Measurements from ENCODE around the gene SEPTIN2.

Gene SEPTIN2

GRCh38 chr2:241358470-241358869, 42.7 kb downstream of the SEPTIN2 start:
- FAIRE-seq, result no peak
- no peak for DNase-seq (ENCODE audit: insufficient read length, low spot score)
- TF ChIP-seq, protein P1, sequence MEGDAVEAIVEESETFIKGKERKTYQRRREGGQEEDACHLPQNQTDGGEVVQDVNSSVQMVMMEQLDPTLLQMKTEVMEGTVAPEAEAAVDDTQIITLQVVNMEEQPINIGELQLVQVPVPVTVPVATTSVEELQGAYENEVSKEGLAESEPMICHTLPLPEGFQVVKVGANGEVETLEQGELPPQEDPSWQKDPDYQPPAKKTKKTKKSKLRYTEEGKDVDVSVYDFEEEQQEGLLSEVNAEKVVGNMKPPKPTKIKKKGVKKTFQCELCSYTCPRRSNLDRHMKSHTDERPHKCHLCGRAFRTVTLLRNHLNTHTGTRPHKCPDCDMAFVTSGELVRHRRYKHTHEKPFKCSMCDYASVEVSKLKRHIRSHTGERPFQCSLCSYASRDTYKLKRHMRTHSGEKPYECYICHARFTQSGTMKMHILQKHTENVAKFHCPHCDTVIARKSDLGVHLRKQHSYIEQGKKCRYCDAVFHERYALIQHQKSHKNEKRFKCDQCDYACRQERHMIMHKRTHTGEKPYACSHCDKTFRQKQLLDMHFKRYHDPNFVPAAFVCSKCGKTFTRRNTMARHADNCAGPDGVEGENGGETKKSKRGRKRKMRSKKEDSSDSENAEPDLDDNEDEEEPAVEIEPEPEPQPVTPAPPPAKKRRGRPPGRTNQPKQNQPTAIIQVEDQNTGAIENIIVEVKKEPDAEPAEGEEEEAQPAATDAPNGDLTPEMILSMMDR (IDR thresholded peaks at IDR 0.05; ENCODE audit: insufficient read depth, missing control alignments), result no peak

DNA sequence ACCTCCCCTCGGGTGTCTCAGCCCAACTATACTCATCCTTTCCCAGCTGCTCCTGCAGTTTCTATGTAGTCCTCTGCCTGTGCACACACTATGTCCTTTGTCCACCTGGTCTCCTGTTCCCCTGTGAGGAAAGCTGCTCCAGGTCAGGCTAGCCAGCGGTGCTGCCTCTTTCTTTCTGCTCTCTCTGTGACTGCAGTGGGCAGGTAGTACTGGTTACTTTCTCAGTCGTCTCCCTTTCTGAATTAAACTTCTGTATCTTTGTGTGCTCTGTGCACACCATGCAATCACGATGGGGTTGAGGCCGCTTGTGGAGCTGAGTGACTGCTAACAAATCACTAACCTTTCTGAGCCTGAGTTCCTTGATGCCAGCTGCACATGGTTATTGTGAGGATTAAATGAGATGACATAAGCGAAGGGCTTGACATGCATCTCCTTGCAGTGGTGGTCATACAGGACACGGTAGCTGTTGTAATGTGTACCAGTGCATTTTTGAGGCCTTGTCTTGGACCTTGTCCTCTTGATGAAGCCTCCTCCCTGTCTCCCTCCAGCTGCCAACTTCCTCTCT, 43.8 kb downstream of the SEPTIN2 start:
- DNase-seq (ENCODE audit: insufficient read length, low spot score), result no peak
- FAIRE-seq, result no peak
- TF ChIP-seq, protein P1 (IDR thresholded peaks at IDR 0.05; ENCODE audit: insufficient read depth, missing control alignments), result no peak

- FAIRE-seq, result no peak
These were observed 47.7 kb downstream of the SEPTIN2 start for GRCh38 chr2:241363426-241363825.

GRCh38 chr2:241364781-241365180, 49.1 kb downstream of the SEPTIN2 start:
- TF ChIP-seq, protein P1 (IDR thresholded peaks at IDR 0.05; ENCODE audit: insufficient read depth, missing control alignments), result no peak
- DNase-seq (ENCODE audit: insufficient read length, low spot score) (no peak), FAIRE-seq (no peak)

More at GRCh38 chr2:241363426-241363825, 47.7 kb downstream of the SEPTIN2 start:
- TF ChIP-seq, protein P1 (IDR thresholded peaks at IDR 0.05; ENCODE audit: insufficient read depth, missing control alignments), result no peak
- no peak for DNase-seq (ENCODE audit: insufficient read length, low spot score)

- TF ChIP-seq, protein P1 (IDR thresholded peaks at IDR 0.05; ENCODE audit: insufficient read depth, missing control alignments), result no peak
- no peak for DNase-seq (ENCODE audit: insufficient read length, low spot score)
- FAIRE-seq, result no peak
These were observed 51.0 kb downstream of the SEPTIN2 start for GRCh38 chr2:241366678-241367077.

- FAIRE-seq, result no peak
- DNase-seq (ENCODE audit: insufficient read length, low spot score), result no peak
These were observed 52.9 kb downstream of the SEPTIN2 start for GRCh38 chr2:241368643-241369042.

More at GRCh38 chr2:241368643-241369042, 52.9 kb downstream of the SEPTIN2 start:
- TF ChIP-seq, protein P1 (IDR thresholded peaks at IDR 0.05; ENCODE audit: insufficient read depth, missing control alignments), result no peak
